ENCODE measurements around the gene FKBP1B. TPM values are rescaled to one million over a fixed set of nuclear protein-coding genes. Genes with fewer than 3 reads are reported as not detected.

FKBP1B gene
- 10 to 100 TPM in 2 of 4 donors, 1 to 10 TPM in 2; 6.7 to 16.3 (median 10.9) TPM for total RNA-seq

- peak; percentile 68 to 87 (median 85) for DNase-seq
- peak within 1 kb of the TSS; percentile 63 to 79 (median 68) for H3K4me3 ChIP-seq
- H3K27ac ChIP-seq: peak within 1 kb of the TSS; percentile 22 to 70 (median 47)
Observed at GRCh38 chr2:24049485-24050021, at the start of gene FKBP1B. TSS of gene FKBP1B (plus strand) at chr2:24049741. CDS start at chr2:24049850, 109 bp downstream.

GRCh38 chr2:24007693-24008092, 41.8 kb upstream of the FKBP1B start:
- Histone ChIP-seq H3K36me3 (no peaks in the 10 kb centered on the region), H3K27me3 (peaks cover 0 to 16% of the 10 kb centered on the region in 2 donors), H3K4me1 (peaks cover 0 to 11% (median 6%) of the 10 kb centered on the region in 4 donors), H3K4me3 (no peak overlapping the region), H3K27ac (no peak overlapping the region), H3K9me3 (no peaks in the 10 kb centered on the region)
- DNase-seq: no peak
- TF ChIP-seq CTCF (IDR thresholded peaks at IDR 0.05) (no peak), POLR2A (IDR thresholded peaks at IDR 0.05) (no peak)

More at GRCh38 chr2:24049485-24050021, at the start of gene FKBP1B:
- no peaks in the 10 kb centered on the region for H3K9me3 ChIP-seq
- no peaks in the 10 kb centered on the region for H3K36me3 ChIP-seq
- H3K27me3 ChIP-seq: no peaks in the 10 kb centered on the region
- H3K4me1 ChIP-seq: peaks cover 0 to 25% (median 8%) of the 10 kb centered on the region in 4 donors
- no peak for TF ChIP-seq CTCF (IDR thresholded peaks at IDR 0.05)
- peak; percentile 48 to 58 for TF ChIP-seq POLR2A (IDR thresholded peaks at IDR 0.05)

DNA sequence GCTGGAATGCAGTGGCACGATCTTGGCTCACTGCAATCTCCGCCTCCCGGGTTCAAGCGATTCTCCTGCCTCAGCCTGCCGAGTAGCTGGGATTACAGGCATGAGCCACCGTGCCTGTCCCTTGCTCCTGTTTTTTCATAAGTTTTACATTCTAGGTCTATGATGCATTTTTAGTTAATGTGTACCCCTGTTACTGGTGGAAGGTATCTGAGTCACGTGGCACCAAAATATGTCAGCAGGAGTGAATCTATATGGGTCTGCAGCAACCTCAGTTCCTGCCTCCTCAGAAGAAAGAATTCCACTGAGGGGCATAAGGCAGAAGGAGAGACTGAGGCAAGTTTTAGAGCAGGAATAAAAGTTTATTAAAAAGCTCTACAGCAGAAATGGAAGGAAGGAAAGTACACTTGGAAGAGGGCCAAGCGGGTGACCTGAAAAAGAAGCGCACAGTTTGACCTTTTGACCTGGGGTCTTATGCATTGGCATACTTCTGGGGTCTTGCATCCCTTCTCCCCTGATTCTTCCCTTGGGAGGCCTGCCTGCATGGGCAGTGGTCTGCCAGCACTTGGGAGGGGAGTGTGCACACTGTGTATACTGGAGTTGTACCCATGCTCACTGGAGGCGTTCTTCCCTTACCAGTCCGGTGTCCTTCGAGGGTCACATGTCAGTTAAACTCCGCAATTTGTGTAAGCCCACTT, 40.7 kb upstream of the FKBP1B start:
- Histone ChIP-seq H3K27me3 (peaks cover 0 to 16% of the 10 kb centered on the region in 2 donors), H3K36me3 (no peaks in the 10 kb centered on the region), H3K9me3 (no peaks in the 10 kb centered on the region), H3K4me3 (no peak overlapping the region), H3K27ac (no peak overlapping the region), H3K4me1 (peaks cover 0 to 11% (median 6%) of the 10 kb centered on the region in 4 donors)
- no peak for TF ChIP-seq POLR2A (IDR thresholded peaks at IDR 0.05)
- TF ChIP-seq CTCF (IDR thresholded peaks at IDR 0.05): no peak
- DNase-seq: no peak

GRCh38 chr2:24009367-24009679, 40.2 kb upstream of the FKBP1B start:
- Histone ChIP-seq H3K9me3 (no peaks in the 10 kb centered on the region), H3K27me3 (peaks cover 0 to 16% of the 10 kb centered on the region in 2 donors), H3K27ac (no peak overlapping the region), H3K4me3 (peak overlapping the region in 1 of 4 donors; percentile 49), H3K36me3 (no peaks in the 10 kb centered on the region), H3K4me1 (peaks cover 0 to 11% (median 6%) of the 10 kb centered on the region in 4 donors)
- TF ChIP-seq CTCF (IDR thresholded peaks at IDR 0.05) (no peak), POLR2A (IDR thresholded peaks at IDR 0.05) (no peak)
- no peak for DNase-seq

DNA sequence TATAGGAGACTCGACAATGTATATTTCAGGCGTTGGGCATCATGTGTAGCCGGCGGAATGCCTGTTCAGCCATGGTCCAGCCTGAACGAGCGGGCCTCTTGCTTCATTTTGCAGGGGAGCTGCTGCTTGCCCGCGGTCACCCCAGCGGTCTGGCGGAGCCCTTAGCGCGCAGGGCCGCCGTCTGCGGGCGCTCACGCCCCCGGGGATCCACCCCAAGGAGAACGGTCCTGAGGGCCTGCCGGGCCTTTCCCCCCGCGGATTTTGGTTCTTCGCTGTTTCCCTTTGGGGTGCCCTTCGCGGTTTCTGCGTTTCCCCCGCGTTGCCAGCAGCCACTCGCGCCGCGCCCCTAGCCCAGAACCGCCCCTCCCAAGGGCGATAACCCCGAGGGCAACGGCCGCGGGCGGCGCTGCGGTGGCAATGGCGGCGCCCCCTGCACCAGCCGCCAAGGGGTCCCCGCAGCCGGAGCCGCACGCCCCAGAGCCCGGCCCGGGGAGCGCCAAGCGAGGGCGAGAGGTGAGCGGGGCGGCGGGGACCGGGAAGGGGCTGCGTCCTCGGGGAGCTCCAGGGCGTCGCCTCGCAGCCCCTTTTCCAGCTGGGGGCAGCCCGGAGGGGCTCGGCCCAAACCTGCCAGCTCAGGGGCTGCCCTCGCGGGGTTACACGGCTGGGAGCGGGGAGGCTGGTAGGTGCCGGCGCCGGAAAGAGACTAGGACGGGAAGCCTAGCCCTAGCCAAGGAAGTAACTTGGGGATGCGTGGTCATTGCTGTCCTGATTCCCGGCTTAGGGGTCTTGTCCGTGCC, 39.7 kb upstream of the FKBP1B start, which contains the start of gene MFSD2B:
Gene MFSD2B (plus strand): TSS at position 406 of the 797 bp plus-strand sequence. CDS start 12 bp downstream, at position 418.
- Histone ChIP-seq H3K27ac (no peak within 1 kb of the TSS), H3K9me3 (no peaks in the 10 kb centered on the region), H3K36me3 (no peaks in the 10 kb centered on the region), H3K4me1 (peaks cover 0 to 11% (median 6%) of the 10 kb centered on the region in 4 donors), H3K27me3 (peaks cover 0 to 16% of the 10 kb centered on the region in 2 donors), H3K4me3 (peak within 1 kb of the TSS in 3 of 4 donors; percentile 22 to 59 (median 49))
- DNase-seq: peak in 1 of 3 donors; percentile 50
- TF ChIP-seq CTCF (IDR thresholded peaks at IDR 0.05) (no peak), POLR2A (IDR thresholded peaks at IDR 0.05) (no peak)
